DMS153 treated with DMSO at 0.1 percent for 48 hours (cell line): ENCODE measurements around the gene NRL.
"Not testable (repeated sequence)": the region's sequence is repeated elsewhere in the genome, so short reads cannot be mapped to it uniquely, and the experiment has no call there.

Experiments
- DNase-seq: peaks from one replicate; lab custom pipeline; 2025; ENCODE audit not compliant: unreplicated experiment; lab: John Stamatoyannopoulos, UW

Gene NRL

DNA sequence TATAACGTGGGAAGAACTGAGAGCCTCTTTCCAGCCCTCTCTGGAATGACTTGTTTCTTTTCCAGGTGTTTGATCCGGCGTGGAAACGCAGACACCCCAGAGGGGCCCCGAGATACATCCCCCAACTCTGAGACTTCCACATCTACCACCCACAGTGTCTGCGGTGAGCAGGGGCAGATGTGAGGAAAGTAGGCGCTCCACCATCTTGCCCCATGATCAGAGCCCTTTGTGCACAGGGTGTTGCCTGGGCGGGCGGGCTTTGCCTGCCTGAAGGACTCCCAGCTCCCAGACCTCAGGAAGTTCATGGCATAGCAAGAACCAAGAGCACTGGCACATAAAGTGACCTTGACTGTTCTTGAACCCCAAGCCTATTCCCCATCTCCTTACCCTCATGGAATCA lies 60.1 kb downstream of the NRL start:
- no peak for DNase-seq

DNA sequence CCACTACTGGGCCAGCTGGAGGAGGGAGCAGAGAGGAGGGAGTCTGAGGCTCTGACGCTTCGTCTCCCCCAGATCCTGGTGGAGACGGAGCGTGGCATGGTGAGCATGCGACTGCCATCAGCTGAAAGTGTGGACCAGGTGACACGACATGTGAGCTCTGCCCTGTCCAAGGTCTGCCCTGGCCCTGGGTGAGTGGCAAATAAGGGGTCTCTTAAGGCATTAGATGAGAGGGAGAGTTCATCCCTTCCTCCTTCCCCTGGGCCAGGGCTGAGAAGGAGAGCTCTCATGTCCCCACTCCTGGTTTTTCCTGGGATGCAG lies 60.5 kb downstream of the NRL start:
- DNase-seq: no peak

DNA sequence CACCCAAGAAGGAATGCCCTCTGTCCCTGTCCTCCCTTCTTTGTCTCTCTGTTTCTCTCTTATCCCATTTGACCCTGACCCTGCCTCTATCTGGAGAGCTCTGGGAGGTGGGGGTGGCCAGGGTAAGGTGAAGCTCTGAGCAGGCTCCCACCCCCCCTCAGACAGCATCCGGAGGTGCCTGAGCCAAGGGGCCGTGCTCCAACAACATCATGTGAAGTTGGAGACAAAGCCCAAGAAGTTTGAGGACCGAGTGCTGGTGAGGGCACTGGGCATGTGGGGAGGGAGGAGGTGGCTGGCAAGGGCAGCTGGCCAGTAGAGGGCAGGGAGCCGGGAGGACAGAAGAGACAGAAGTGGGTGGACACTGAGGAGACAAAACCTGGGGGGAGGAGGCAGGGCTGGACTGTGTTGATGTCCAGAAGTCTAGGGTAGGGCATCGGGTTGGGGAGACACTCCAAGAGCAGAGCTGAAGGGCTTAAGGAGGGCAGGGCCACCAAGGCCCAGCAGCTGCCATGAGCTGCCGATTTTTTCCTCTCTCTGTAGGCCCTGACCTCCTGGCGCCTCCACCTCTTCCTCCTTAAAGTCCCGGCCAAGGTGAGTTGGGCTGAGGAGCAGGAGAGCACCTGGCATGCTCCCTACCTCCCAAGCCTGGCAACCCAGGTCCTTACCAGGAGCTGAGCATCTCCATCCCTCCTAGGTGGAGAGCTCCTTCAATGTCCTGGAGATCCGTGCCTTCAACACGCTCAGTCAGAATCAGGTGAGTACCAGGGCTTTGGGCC lies 61.0 kb downstream of the NRL start:
- no peak for DNase-seq

DNA sequence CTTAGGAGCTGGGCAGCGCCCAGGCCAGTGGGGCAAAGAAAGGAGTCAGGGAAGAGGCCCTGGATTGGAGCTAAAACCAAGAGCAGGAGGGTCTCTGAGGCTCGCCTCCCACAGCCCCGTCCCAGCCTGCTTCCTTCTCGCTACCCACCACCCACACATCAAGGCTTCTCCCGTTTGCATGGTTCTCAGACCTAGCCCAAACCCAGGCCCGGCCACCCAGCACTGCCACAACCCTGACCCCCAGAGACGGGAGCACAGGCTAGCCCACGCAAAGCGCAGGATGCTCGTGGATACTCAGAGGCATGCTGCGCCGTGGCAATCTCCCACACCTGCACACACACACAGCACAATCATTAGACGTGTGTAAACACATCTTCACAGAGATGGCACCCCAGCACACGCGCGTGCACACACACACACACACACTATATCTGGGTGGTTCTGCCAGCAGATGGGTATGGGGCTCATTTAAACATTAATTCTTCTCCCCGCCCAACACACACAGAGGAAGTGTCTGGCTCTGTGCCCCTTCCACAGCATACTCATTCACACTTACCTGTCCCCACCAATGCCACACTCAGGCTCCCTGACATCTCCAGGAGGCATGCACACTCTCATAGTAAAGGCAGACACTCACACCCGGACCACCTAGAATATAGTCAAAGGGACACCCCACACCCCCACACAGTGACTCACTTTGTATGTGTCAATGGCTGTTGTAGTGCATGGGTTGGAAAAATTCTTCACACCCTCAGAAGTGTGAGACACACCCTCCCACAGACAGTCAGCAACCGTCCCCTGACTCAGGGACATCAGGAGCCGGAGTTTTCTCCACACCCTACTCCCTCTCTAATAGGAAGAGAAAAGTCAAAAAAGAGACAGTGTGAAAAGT lies 61.8 kb downstream of the NRL start:
- no peak for DNase-seq

DNA sequence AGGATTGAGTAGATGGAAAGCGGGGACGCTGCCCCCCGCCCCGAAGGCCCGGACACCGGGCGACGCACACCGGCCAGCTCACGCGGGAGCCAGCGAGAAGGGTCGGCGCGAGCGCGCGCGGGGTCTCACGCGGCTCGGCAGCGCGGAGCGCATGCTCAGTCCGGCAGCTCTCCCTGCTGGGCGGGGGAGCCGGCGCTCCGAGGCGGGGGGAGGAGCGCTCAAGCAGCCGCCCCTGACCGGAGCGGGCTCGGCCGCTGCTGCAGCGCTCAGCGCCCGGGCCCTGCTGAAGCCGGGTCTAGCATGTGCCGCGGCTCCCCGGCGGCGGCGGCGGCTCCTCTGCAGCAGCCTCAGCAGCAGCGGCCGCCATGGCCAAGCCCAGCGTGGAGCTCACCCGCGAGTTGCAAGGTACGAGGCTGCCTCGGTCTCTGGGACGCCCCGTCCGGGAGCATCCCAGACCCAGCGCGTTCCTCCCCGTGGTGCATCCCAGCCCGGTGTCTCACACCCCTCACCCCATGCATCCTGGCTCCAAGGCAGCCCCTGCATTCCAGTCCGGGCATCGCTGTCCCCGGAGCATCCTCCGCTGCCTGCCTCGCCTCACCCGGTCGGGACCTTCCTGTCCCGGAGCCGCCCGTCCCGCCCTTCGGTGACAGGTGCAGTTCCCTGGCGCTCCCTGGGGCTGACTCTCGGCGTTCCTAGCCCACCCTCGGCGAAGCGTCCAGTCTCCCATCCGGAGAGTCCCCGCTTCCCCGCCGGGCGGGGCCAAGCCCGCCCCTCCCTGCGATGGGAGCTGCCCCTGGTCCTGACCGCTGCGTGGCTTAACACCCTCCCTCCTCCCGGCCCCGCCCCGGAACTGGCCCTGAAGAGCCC lies 62.7 kb downstream of the NRL start, which contains the start of gene CARMIL3:
Gene CARMIL3 (plus strand): TSS at position 221 of the 867 bp plus-strand sequence. CDS start 145 bp downstream, at position 366.
- peak; percentile 69 for DNase-seq

DNA sequence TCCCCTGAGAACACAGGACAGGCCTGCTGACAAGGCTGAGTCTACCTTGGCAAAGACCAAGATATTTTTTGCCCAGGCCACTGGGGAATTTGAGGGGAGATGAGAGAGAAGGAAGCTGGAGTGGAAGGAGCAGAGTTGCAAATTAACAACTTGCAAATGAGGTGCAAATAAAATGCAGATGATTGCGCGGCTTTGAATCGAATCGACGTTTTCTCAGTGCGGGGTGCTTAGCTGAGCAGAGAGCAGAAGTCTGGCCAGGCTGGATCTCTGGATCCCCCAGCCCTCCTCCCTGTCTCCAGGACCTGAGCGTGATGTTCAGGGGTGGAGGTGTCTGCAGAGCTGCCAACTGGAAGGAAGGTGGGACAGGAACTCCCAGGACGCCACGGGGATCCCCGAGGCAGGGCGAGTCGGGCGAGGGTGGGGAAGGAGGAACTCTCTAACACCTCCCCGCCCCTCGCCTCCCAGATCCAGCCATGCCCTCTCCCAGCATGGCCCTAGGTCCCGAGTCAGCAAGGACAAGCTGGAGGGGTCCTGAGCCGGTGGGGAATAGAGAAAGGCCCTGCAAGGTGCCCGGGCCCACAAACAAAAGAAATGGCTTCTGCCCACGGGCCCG lies 63.5 kb downstream of the NRL start:
- DNase-seq: peak; percentile 69

DNA sequence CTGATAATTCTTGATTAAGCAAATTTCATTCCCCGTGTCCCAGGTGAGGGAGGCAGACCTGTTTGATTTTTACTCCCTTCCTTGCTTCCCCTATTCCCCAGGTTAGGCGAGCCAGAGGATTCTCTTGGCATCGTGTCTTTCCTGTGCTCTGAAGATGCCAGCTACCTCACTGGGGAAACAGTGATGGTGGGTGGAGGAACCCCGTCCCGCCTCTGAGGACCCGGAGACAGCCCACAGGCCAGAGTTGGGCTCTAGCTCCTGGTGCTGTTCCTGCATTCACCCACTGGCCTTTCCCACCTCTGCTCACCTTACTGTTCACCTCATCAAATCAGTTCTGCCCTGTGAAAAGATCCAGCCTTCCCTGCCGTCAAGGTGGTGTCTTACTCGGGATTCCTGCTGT lies 64.0 kb downstream of the NRL start:
- not testable (repeated sequence) for DNase-seq

DNA sequence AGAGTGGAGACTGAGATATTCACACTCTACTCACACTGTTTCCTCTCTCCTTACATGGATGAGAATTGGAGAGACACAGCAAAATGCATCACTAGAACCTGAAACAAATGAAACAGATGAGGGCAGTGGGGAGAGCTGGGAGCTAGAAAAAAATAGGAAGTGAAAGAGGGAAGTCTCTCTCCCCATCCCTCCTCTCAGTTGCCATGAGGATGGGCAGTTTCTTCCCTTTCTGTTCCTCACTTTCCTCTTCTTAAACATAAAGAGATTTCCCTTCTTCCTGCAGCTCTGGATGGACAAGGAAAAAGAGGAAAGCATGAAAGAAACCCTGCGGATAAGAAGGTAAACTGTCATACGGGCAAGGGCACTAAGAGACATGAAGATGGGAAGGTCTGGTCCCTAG lies 65.7 kb downstream of the NRL start:
- DNase-seq: not testable (repeated sequence)

DNA sequence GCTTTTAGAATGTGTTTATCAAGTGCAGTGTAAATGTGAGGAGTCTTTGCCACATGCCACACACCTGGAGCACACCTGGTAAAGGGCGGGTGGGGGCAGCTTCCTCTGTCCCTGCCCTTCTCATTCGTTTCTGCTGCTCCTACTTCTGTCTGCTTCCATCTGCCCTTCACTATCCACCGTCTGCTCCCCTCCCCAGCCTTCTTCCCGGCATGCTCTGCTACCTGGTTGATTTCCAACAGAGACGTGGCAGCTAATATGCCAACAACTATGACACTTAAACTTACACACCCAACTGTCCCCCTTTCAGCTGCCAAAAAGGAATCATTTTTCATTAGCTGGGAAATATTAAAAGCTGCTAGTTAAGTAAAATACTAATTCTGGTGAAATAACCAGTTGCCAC lies 72.0 kb downstream of the NRL start:
- DNase-seq: no peak

DNA sequence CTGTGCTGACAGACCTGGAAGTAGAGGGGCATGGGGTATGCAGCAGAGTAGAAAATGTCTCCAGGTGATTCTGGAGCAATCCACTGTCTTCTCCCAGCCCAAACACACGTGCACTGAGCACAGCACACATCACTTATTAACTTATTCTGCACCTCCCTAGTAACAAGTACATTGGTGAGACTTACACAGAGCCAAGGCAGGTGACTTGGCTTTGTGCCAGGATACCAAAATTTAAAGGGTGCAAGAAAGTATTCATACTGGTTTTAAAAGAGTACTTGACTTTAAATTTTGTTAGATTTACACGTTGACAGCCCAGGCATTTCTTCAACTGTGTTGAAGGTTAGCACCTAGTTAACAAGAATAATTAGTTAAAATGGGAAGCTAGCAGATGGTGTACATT lies 74.1 kb downstream of the NRL start:
- DNase-seq: no peak

DNA sequence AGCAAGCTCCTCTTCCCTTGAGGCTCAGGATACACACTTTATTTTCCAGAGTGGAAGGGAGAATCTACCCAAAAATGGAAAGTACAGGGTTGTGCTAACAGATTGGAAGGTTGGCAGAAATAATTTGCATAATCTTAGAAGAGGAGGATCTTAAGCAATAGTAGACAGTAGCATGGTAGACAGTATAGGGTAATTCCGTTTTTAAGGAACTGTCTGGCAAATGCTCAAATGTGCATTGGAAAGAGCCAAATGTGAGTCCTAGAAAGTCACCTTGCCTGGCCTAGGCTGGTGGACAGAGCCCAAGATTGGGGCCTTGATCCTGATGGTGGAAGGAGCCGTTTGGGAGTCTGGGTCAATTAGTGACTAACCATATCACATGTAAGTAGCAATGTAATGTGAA lies 76.1 kb downstream of the NRL start:
- no peak for DNase-seq

DNA sequence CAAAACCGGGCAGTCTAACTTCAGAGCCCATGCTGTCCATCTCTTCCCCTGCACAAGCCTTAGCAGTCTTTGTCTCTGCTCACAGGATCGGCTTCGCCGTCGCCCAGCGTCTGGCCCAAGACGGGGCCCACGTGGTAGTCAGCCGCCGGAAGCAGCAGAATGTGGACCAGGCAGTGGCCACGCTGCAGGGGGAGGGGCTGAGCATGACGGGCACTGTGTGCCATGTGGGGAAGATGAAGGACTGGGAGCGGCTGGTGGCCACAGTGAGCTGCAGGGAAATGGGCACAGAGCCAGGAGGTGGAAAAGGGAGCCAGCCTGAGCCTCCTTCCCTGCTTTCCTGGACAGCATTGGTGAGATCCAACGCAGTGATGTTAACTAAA lies 77.1 kb downstream of the NRL start:
- DNase-seq: peak; percentile 65

DNA sequence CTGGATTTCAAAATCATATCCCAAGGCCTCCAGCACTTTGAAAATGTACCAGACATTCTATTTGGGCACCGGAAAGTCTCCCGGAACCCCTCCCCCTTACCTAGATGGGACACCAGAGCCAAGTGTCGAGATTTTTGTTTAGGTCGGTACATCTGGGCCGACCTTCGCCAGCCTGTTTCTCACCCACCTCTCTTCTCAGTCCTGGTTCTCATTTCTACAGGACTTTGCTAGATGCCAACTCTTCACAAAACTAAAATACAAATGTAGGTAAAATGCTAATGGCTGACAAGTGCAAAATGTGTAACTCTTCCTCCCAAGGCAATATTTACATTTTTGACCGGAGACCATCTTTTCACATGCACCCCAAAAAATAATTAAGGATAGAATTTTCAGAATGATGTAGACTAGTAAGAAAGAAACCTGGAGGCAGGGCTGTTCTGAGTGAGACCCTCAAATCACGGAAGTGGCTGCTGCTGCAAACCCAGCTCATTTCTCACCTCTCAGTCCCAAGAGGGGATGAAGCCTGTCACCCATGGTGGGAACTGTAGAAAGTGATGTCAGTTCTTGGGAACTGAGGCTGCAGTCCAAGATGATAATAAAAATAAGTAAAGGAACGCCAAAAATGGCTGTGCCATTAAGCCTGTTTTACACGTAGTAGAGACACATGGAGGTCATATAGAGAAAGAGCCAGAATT lies 77.6 kb downstream of the NRL start:
- DNase-seq: not testable (repeated sequence)

DNA sequence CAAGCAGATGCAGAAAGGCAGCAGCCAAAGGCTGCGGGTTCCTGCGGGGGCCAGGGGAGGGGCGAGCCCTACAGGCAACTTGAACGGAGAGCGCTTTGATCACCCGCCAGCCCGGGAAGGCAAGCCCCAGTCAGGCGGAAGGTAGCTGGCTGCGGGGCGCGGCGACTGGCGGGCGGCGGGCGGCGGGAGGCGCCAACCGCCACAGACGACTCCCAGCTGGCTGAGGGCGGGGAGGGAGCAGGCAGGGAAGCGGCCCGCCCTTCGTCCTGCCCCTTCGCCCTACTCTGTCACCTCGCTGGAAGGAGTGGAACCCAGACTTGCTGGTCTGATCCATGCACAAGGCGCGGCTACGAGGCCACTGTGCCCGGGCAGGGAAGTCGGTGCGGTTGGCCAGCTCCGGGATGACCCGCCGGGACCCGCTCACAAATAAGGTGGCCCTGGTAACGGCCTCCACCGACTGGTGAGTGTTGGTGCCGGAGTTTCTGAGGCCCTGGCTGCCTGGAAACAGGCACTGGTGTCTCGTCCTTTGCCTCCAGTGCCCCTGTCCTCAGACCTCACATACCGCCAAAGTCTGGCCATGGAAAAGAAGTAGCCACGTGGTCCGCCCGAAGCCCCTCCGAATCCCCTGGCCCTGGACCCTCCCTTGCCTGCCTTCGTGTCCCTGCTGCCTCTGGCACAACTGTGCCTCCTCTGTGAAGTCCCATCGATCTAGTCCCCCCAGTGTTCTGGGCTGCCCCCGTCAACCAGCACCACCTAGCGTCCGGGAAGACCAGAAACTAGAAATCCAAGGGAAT lies 78.4 kb downstream of the NRL start:
- DNase-seq: peak; percentile 71

DNA sequence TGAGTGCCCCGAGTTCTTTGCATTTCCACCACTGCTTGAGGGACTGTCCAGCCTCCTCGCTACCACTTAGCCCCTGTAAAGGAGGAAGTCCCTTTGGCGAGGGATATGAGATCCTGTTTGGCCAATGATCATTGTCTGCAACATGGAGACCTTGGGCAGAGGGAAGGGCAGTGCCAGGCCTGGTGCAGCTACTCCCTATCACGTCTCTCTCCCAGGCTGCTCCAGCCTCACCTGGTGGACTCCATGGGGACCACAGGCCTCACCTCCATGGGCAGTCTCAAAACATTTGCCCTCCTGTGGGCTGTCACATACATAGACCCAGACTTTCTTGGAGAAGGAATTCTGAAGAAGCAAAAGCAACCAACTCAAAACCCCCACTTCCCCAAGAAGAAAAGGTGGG lies 79.0 kb downstream of the NRL start:
- DNase-seq: not testable (repeated sequence)

DNA sequence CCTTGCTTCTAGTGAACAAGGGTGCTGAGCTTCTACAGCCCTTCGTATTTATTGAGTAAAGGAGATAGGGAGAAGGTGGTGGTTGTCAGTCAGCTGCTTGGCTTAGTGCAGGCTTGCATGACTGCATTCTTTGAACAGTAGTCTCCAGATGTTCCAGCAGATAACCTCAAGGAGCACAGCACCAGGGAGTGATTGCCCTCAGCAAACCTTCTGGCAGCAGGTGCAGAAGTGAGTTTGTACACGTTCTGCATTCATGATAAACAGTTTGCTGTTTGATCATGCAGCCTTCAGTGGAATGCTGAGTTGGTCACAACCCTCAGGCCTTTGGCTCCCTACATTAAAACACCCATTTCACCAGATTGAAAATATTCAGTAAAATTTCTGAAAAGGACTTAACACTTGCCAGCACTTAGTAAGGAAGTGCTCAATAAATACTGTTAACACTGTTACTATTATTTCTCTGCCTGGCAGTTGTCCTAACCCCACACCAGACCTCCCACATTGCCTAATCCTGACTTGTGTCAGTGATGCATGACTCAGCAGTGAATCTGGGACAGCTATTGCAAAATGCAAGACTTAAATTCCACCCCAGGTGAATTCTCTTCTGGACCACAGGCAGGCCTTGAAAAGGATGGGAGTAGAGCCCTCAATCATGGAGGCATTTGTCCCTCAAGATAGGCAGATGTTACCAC lies 81.9 kb downstream of the NRL start:
- DNase-seq: no peak

DNA sequence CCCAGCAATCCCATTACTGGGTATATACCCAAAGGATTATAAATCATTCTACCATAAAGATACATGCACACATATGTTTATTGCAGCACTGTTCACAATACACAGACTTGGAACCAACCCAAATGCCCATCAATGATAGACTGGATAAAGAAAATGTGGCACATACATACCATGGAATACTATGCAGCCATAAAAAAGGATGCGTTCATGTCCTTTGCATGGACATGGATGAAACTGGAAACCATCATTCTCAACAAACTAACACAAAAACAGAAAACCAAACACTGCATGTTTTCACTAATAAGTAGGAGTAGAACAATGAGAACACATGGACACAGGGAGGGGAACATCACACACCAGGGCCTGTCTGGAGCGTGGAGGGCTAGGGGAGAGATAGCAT lies 83.4 kb downstream of the NRL start:
- DNase-seq: not testable (repeated sequence)

DNA sequence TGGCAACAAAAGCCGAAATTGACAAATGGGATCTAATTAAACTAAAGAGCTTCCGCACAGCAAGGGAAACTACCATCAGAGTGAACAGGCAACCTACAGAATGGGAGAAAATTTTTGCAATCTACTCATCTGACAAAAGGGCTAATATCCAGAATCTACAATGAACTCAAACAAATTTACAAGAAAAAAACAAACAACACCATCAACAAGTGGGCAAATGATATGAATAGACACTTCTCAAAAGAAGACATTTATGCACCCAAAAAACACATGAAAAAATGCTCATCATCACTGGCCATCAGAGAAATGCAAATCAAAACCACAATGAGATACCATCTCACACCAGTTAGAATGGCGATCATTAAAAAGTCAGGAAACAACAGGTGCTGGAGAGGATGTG lies 85.1 kb downstream of the NRL start:
- DNase-seq: not testable (repeated sequence)
